Endothelial cell of umbilical vein (primary cell): ENCODE results near the gene MYO16. TPM values are rescaled to one million over a fixed set of nuclear protein-coding genes. Genes with fewer than 3 reads are reported as not detected.

Source experiments
- BruUV-seq: library from RNA; stranded (reverse); fragments of 400-500 nt; replicated peaks from 2 replicates; lab custom pipeline; 2021; lab: Mats Ljungman, UMichigan
- CTCF ChIA-PET: fragments of 300-600, 350-600 bp; sonication (Branson Sonifier 250); formaldehyde crosslinking; loops from one replicate; lab custom pipeline; 2021; ENCODE audit warnings: antibody characterized with exemption, inconsistent platforms; lab: Charles Lee
- POLR2A ChIA-PET: fragments of 300-600, 350-600 bp; sonication (Branson Sonifier 250); formaldehyde crosslinking; loops from one replicate; lab custom pipeline; 2021; ENCODE audit warnings: antibody characterized with exemption, inconsistent platforms; lab: Charles Lee
- DNase-seq: peaks from one replicate; pipeline ENCODE4 v3.0.0-alpha.2; 2011; ENCODE audit warnings: low read depth, low spot score
- FAIRE-seq: peaks from 2 replicates; lab custom pipeline; 2011; peaks lifted over from hg19 to GRCh38; lab: Jason Lieb, UNC
- H2AFZ ChIP-seq: 2 replicates; pipeline ENCODE4 v1.6.0; 2012; ENCODE audit warnings: low read depth, low read length, control low read depth, inconsistent platforms
- H3K27ac ChIP-seq: 2 replicates; pipeline ENCODE4 v1.5.1; 2011; ENCODE audit warnings: low read depth, mild to moderate bottlenecking, control low read depth, low read length, moderate library complexity; ENCODE audit not compliant: insufficient read depth
- H3K27me3 ChIP-seq, 2 experiments: 2 replicates each; pipeline versions ENCODE4 v1.6.0 to v1.6.1; 2011; ENCODE audit warnings: low read length in 2 of 2, mixed read lengths in 1 of 2; ENCODE audit not compliant: control insufficient read depth in 2 of 2, insufficient read depth in 2 of 2
- H3K36me3 ChIP-seq, 2 experiments: 2 replicates in 1 of 2; 3 replicates in 1 of 2; pipeline ENCODE4 v1.5.1; 2011; ENCODE audit warnings: low read length in 2 of 2, mild to moderate bottlenecking in 1 of 2, moderate library complexity in 1 of 2; ENCODE audit not compliant: control insufficient read depth in 2 of 2, insufficient read depth in 2 of 2; ENCODE audit errors: extremely low read depth in 1 of 2
- H3K4me1 ChIP-seq: 3 replicates; pipeline ENCODE4 v1.5.1; 2011; ENCODE audit warnings: mild to moderate bottlenecking, low read length; ENCODE audit not compliant: control insufficient read depth, insufficient read depth; ENCODE audit errors: extremely low read depth
- H3K4me2 ChIP-seq: 2 replicates; pipeline ENCODE4 v1.6.1; 2011; ENCODE audit warnings: low read length, control low read depth, mixed read lengths; ENCODE audit not compliant: insufficient read depth
- H3K4me3 ChIP-seq, 3 experiments: fragments of 200-600 bp in 1 of 3; sonication (generic), shearing (Covaris generic) in 1 of 3; replicated peaks in 1 of 3; 2 replicates each; pipeline ENCODE4 v1.5.1; 2011 to 2016; ENCODE audit warnings: control low read depth in 3 of 3, low read length in 3 of 3, mild to moderate bottlenecking in 2 of 3, inconsistent platforms in 1 of 3, low read depth in 1 of 3, moderate library complexity in 1 of 3; ENCODE audit not compliant: insufficient read depth in 1 of 3
- H3K79me2 ChIP-seq: 2 replicates; pipeline ENCODE4 v1.6.0; 2012; ENCODE audit warnings: low read length, inconsistent platforms; ENCODE audit not compliant: control insufficient read depth, insufficient read depth
- H3K9ac ChIP-seq: replicated peaks from 2 replicates; pipeline ENCODE3; 2011; ENCODE audit warnings: low read length, control low read depth; ENCODE audit not compliant: insufficient read depth; ENCODE audit errors: extremely low read depth
- H3K9me1 ChIP-seq: replicated peaks from 3 replicates; pipeline ENCODE4 v1.6.0; 2011; ENCODE audit warnings: mild to moderate bottlenecking, low read length; ENCODE audit not compliant: control insufficient read depth, insufficient read depth; ENCODE audit errors: extremely low read depth
- H3K9me3 ChIP-seq: replicated peaks from 2 replicates; pipeline ENCODE4 v1.5.1; 2012; ENCODE audit warnings: low read length, inconsistent platforms; ENCODE audit not compliant: control insufficient read depth, insufficient read depth
- H4K20me1 ChIP-seq: replicated peaks from 2 replicates; pipeline ENCODE3; 2011; ENCODE audit warnings: mild to moderate bottlenecking, low read length; ENCODE audit not compliant: control insufficient read depth, insufficient read depth; ENCODE audit errors: extremely low read depth
- EZH2 ChIP-seq: IDR thresholded peaks from 2 replicates; pipeline ENCODE4 v1.6.1; 2012; ENCODE audit warnings: borderline replicate concordance, low read depth, mild to moderate bottlenecking, moderate library complexity, low read length, inconsistent platforms; ENCODE audit not compliant: severe bottlenecking
- FOS ChIP-seq: IDR thresholded peaks from 2 replicates; pipeline ENCODE4 v1.6.1; 2011; ENCODE audit warnings: mild to moderate bottlenecking, low read length, moderate library complexity, borderline replicate concordance; ENCODE audit not compliant: insufficient read depth
- GATA2 ChIP-seq: IDR thresholded peaks from 2 replicates; pipeline ENCODE4 v1.7.0; 2011; ENCODE audit warnings: low read depth, mild to moderate bottlenecking, moderate library complexity, mixed read lengths, low read length; ENCODE audit not compliant: insufficient read length, insufficient read depth
- JUN ChIP-seq: IDR thresholded peaks from 2 replicates; pipeline ENCODE4 v1.6.1; 2011; ENCODE audit warnings: borderline replicate concordance, low read depth; ENCODE audit not compliant: insufficient read length, insufficient read depth
- MYC ChIP-seq: IDR thresholded peaks from one replicate; pipeline ENCODE4 v1.6.1; 2011; ENCODE audit warnings: mild to moderate bottlenecking, low read depth, low read length
- POLR2A ChIP-seq: IDR thresholded peaks from 2 replicates; pipeline ENCODE4 v1.6.1; 2012; ENCODE audit warnings: low read depth, mild to moderate bottlenecking, control low read depth, low read length
- POLR2AphosphoS5 ChIP-seq: IDR thresholded peaks from 2 replicates; pipeline ENCODE4 v1.6.1; 2012; ENCODE audit warnings: low read depth, mild to moderate bottlenecking, control low read depth, low read length, moderate library complexity; ENCODE audit not compliant: insufficient read depth
- dilution Hi-C: fragments of 300-500 bp; cut with MboI; formaldehyde crosslinking; loops from one replicate; pipeline ENCODE4 v1.15.0; 2019; ENCODE audit warnings: low sequenced_read_pairs; ENCODE audit not compliant: extremely low pct_ligation_motif_present
- intact Hi-C: fragments of 100-400 bp; cut with micrococcal nuclease; formaldehyde crosslinking; loops from one replicate; pipeline ENCODE4 v1.10.0; 2022
- polyA plus RNA-seq, 4 experiments: library from polyadenylated mRNA; depleted of rRNA in 3 of 4; stranded (reverse) in 3 of 4; unstranded in 1 of 4; fragments of >200 nt; gene quantifications; 2 replicates each; pipeline versions ENCODE4 v1.2.1 to v1.2.3, GENCODE V29; 2011 to 2012; ENCODE audit warnings: missing spikeins in 1 of 4
- total RNA-seq: library from RNA; stranded (reverse); gene quantifications from 2 replicates; pipeline ENCODE4 v1.2.3, GENCODE V29; 2021
- TF ChIP-seq, protein P1 (sequence below): IDR thresholded peaks from 2 replicates; pipeline ENCODE4 v1.6.1; 2011; ENCODE audit not compliant: insufficient read depth, insufficient read length
- TF ChIP-seq, protein P2 (sequence below), 2 donors: IDR thresholded peaks; 1 replicate in 1 of 2; 2 replicates in 1 of 2; pipeline ENCODE4 v1.5.1; 2011; ENCODE audit warnings: low read length in 2 of 2, mild to moderate bottlenecking in 2 of 2, moderate library complexity in 2 of 2, control low read depth in 1 of 2, inconsistent platforms in 1 of 2, low read depth in 1 of 2; ENCODE audit not compliant: insufficient read depth in 1 of 2; ENCODE audit errors: extremely low read depth in 1 of 2

Gene MYO16
- total and polyA plus RNA-seq, 2 donors (not counting 3 experiments of a cell fraction or from before 2014, with no cell fraction given) = 0.03 to 0.04 TPM

DNA sequence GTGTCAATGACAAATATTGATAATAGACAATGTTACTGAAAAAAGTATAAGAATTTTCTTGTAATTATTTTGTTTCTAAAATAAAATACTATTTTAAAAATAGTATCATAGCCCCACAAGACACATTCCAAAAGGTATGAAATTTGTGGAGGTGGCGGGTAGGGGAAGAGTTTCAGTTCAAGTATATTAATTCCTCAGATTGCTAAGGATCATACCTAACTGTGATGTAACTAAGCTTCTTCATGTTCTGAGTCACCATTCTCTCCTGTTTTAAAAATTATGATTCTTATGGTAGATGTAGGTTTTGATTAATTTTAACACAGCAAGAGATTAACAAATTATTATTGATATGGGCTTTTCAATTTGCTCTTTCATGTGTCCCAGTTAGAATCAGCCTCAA, 61.3 kb downstream of the MYO16 start:
- no peaks in the 10 kb centered on the region for H3K4me1 ChIP-seq
- no peaks in the 10 kb centered on the region for H3K36me3 ChIP-seq
- dilution Hi-C loops = no loop called here
- peaks cover 2% of the 10 kb centered on the region for H3K9me3 ChIP-seq
- BruUV-seq = no TSS peak
- CTCF ChIA-PET = no interaction called here
- no peaks in the 10 kb centered on the region for H3K9me1 ChIP-seq
- H3K27ac ChIP-seq = no peak overlapping the region
- FAIRE-seq = no peak
- H3K4me3 ChIP-seq = no peak overlapping the region
- H2AFZ ChIP-seq = no peak overlapping the region
- no peak for DNase-seq
- POLR2A ChIA-PET = no interaction called here
- H3K9ac ChIP-seq = no peak overlapping the region
- H4K20me1 ChIP-seq = no peaks in the 10 kb centered on the region
- no peaks in the 10 kb centered on the region for H3K79me2 ChIP-seq
- TF ChIP-seq FOS (no peak), POLR2AphosphoS5 (no peak), MYC (no peak), JUN (no peak), POLR2A (no peak), GATA2 (no peak), EZH2 (no peak)
- TF ChIP-seq, protein P1, sequence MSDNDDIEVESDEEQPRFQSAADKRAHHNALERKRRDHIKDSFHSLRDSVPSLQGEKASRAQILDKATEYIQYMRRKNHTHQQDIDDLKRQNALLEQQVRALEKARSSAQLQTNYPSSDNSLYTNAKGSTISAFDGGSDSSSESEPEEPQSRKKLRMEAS = no peak
- TF ChIP-seq, protein P2, sequence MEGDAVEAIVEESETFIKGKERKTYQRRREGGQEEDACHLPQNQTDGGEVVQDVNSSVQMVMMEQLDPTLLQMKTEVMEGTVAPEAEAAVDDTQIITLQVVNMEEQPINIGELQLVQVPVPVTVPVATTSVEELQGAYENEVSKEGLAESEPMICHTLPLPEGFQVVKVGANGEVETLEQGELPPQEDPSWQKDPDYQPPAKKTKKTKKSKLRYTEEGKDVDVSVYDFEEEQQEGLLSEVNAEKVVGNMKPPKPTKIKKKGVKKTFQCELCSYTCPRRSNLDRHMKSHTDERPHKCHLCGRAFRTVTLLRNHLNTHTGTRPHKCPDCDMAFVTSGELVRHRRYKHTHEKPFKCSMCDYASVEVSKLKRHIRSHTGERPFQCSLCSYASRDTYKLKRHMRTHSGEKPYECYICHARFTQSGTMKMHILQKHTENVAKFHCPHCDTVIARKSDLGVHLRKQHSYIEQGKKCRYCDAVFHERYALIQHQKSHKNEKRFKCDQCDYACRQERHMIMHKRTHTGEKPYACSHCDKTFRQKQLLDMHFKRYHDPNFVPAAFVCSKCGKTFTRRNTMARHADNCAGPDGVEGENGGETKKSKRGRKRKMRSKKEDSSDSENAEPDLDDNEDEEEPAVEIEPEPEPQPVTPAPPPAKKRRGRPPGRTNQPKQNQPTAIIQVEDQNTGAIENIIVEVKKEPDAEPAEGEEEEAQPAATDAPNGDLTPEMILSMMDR (IDR thresholded peaks at IDR 0.05; ENCODE audit: extremely low read depth in 1 of 2, insufficient read depth in 1 of 2, low read depth in 1 of 2, low read length in 2 of 2) = no peak
- intact Hi-C loops = no loop called here
- no peaks in the 10 kb centered on the region for H3K27me3 ChIP-seq
- H3K4me2 ChIP-seq = no peak overlapping the region
